Measurements from ENCODE around the gene TOPORS. TPM values are rescaled to one million over a fixed set of nuclear protein-coding genes. Genes with fewer than 3 reads are reported as not detected.
"Not testable (repeated sequence)": the region's sequence is repeated elsewhere in the genome, so short reads cannot be mapped to it uniquely, and the experiment has no call there.

The TOPORS gene
- polyA plus RNA-seq = 21.4 TPM

- Mint-ChIP-seq H3K9me3 (no peaks in the 10 kb centered on the region), H3K27ac (peak within 1 kb of the TSS; percentile 92 to 97 (median 97)), H3K4me3 (peak within 1 kb of the TSS; percentile 96 to 99 (median 98)), H3K27me3 (no peaks in the 10 kb centered on the region), H3K4me1 (peaks cover 28 to 36% (median 33%) of the 10 kb centered on the region in 3 donors), H3K36me3 (peaks cover 5% of the 10 kb centered on the region)
Measured at GRCh38 chr9:32552172-32552872, at the start of gene TOPORS, which contains the start of gene SMIM27. Gene TOPORS (minus strand): TSS chr9:32552586. CDS start chr9:32552436, 150 bp downstream. Gene SMIM27 (plus strand): TSS chr9:32552327. CDS start chr9:32552435, 108 bp downstream.

- H3K4me3 Mint-ChIP-seq, H3K27ac Mint-ChIP-seq, H3K36me3 Mint-ChIP-seq, H3K27me3 Mint-ChIP-seq, H3K9me3 Mint-ChIP-seq: not testable (repeated sequence)
- H3K4me1 Mint-ChIP-seq = peaks cover 2 to 14% (median 13%) of the 10 kb centered on the region in 3 donors
Measured at GRCh38 chr9:32599021-32599420, 46.6 kb upstream of the TOPORS start.

- Mint-ChIP-seq H3K4me1 (peaks cover 2 to 10% (median 9%) of the 10 kb centered on the region in 3 donors), H3K27me3 (peaks cover 2% of the 10 kb centered on the region), H3K36me3 (no peaks in the 10 kb centered on the region), H3K4me3 (no peak overlapping the region), H3K27ac (no peak overlapping the region), H3K9me3 (peaks cover 0 to 3% (median 2%) of the 10 kb centered on the region in 3 donors)
Measured at GRCh38 chr9:32596936-32597335, 44.5 kb upstream of the TOPORS start.

GRCh38 chr9:32596096-32596865, 43.9 kb upstream of the TOPORS start:
- H3K27ac Mint-ChIP-seq = no peak overlapping the region
- peaks cover 2 to 10% (median 9%) of the 10 kb centered on the region in 3 donors for H3K4me1 Mint-ChIP-seq
- H3K4me3 Mint-ChIP-seq = no peak overlapping the region
- H3K36me3 Mint-ChIP-seq = no peaks in the 10 kb centered on the region
- peaks cover 3% of the 10 kb centered on the region for H3K27me3 Mint-ChIP-seq
- peaks cover 0 to 3% (median 2%) of the 10 kb centered on the region in 3 donors for H3K9me3 Mint-ChIP-seq

- Mint-ChIP-seq H3K4me1 (no peaks in the 10 kb centered on the region), H3K4me3 (no peak overlapping the region), H3K27me3 (peaks cover 8% of the 10 kb centered on the region), H3K27ac (no peak overlapping the region), H3K36me3 (peaks cover 2% of the 10 kb centered on the region), H3K9me3 (no peaks in the 10 kb centered on the region)
Measured at GRCh38 chr9:32590898-32591297, 38.5 kb upstream of the TOPORS start.

GRCh38 chr9:32590476-32590875, 38.1 kb upstream of the TOPORS start:
- no peaks in the 10 kb centered on the region for H3K4me1 Mint-ChIP-seq
- peaks cover 2% of the 10 kb centered on the region for H3K36me3 Mint-ChIP-seq
- no peak overlapping the region for H3K27ac Mint-ChIP-seq
- no peaks in the 10 kb centered on the region for H3K9me3 Mint-ChIP-seq
- no peak overlapping the region for H3K4me3 Mint-ChIP-seq
- H3K27me3 Mint-ChIP-seq = peaks cover 8% of the 10 kb centered on the region

- Mint-ChIP-seq H3K27me3 (peaks cover 10% of the 10 kb centered on the region), H3K4me1 (no peaks in the 10 kb centered on the region)
Measured at GRCh38 chr9:32589083-32589723, 36.8 kb upstream of the TOPORS start.

GRCh38 chr9:32587901-32588300, 35.5 kb upstream of the TOPORS start:
- H3K27me3 Mint-ChIP-seq = peaks cover 10% of the 10 kb centered on the region

More at GRCh38 chr9:32589083-32589723, 36.8 kb upstream of the TOPORS start:
- H3K27ac Mint-ChIP-seq = no peak overlapping the region
- peaks cover 2% of the 10 kb centered on the region for H3K36me3 Mint-ChIP-seq
- no peak overlapping the region for H3K4me3 Mint-ChIP-seq
- no peaks in the 10 kb centered on the region for H3K9me3 Mint-ChIP-seq

GRCh38 chr9:32584784-32585183, 32.4 kb upstream of the TOPORS start:
- H3K9me3 Mint-ChIP-seq = no peaks in the 10 kb centered on the region
- no peak overlapping the region for H3K27ac Mint-ChIP-seq
- H3K4me3 Mint-ChIP-seq = no peak overlapping the region
- peaks cover 0 to 1% (median 0%) of the 10 kb centered on the region in 3 donors for H3K4me1 Mint-ChIP-seq
- H3K36me3 Mint-ChIP-seq = peaks cover 2% of the 10 kb centered on the region
- peaks cover 8% of the 10 kb centered on the region for H3K27me3 Mint-ChIP-seq

More at GRCh38 chr9:32587901-32588300, 35.5 kb upstream of the TOPORS start:
- H3K36me3 Mint-ChIP-seq = peaks cover 2% of the 10 kb centered on the region
- H3K9me3 Mint-ChIP-seq = no peaks in the 10 kb centered on the region
- no peaks in the 10 kb centered on the region for H3K4me1 Mint-ChIP-seq
- no peak overlapping the region for H3K4me3 Mint-ChIP-seq
- H3K27ac Mint-ChIP-seq = no peak overlapping the region

- Mint-ChIP-seq H3K27me3 (peaks cover 7% of the 10 kb centered on the region), H3K9me3 (no peaks in the 10 kb centered on the region)
Measured at GRCh38 chr9:32581512-32582143, 29.2 kb upstream of the TOPORS start.

GRCh38 chr9:32580631-32581300, 28.4 kb upstream of the TOPORS start:
- Mint-ChIP-seq H3K27ac (no peak overlapping the region), H3K36me3 (no peaks in the 10 kb centered on the region), H3K4me3 (no peak overlapping the region), H3K27me3 (peaks cover 7% of the 10 kb centered on the region), H3K9me3 (no peaks in the 10 kb centered on the region), H3K4me1 (peaks cover 0 to 5% (median 5%) of the 10 kb centered on the region in 3 donors)

More at GRCh38 chr9:32581512-32582143, 29.2 kb upstream of the TOPORS start:
- no peak overlapping the region for H3K4me3 Mint-ChIP-seq
- H3K27ac Mint-ChIP-seq = no peak overlapping the region
- no peaks in the 10 kb centered on the region for H3K36me3 Mint-ChIP-seq
- peaks cover 0 to 5% (median 5%) of the 10 kb centered on the region in 3 donors for H3K4me1 Mint-ChIP-seq

GRCh38 chr9:32579706-32580331, 27.4 kb upstream of the TOPORS start:
- H3K27ac Mint-ChIP-seq = no peak overlapping the region
- H3K4me3 Mint-ChIP-seq = peak overlapping the region in 1 of 4 donors; percentile 6
- no peaks in the 10 kb centered on the region for H3K36me3 Mint-ChIP-seq
- H3K9me3 Mint-ChIP-seq = no peaks in the 10 kb centered on the region
- peaks cover 0 to 5% (median 5%) of the 10 kb centered on the region in 3 donors for H3K4me1 Mint-ChIP-seq
- H3K27me3 Mint-ChIP-seq = peaks cover 7% of the 10 kb centered on the region

GRCh38 chr9:32578976-32579375, 26.6 kb upstream of the TOPORS start:
- H3K4me1 Mint-ChIP-seq = peaks cover 2 to 5% (median 5%) of the 10 kb centered on the region in 3 donors
- H3K36me3 Mint-ChIP-seq = no peaks in the 10 kb centered on the region
- peaks cover 5% of the 10 kb centered on the region for H3K27me3 Mint-ChIP-seq
- H3K27ac Mint-ChIP-seq = no peak overlapping the region
- H3K4me3 Mint-ChIP-seq = no peak overlapping the region
- H3K9me3 Mint-ChIP-seq = no peaks in the 10 kb centered on the region

GRCh38 chr9:32577316-32577715, 24.9 kb upstream of the TOPORS start:
- Mint-ChIP-seq H3K27ac (no peak overlapping the region), H3K4me1 (peaks cover 8 to 15% (median 12%) of the 10 kb centered on the region in 3 donors), H3K36me3 (no peaks in the 10 kb centered on the region), H3K9me3 (no peaks in the 10 kb centered on the region), H3K27me3 (peaks cover 5% of the 10 kb centered on the region), H3K4me3 (no peak overlapping the region)

All from IgD-negative memory B cell (primary cell).